Spleen (tissue), 11 donors: Measurements from ENCODE around the gene PAMR1. TPM values are rescaled to one million over a fixed set of nuclear protein-coding genes. Genes with fewer than 3 reads are reported as not detected.

ENCODE experiments used
- DNase-seq: peaks from one replicate; pipeline ENCODE4 v3.0.0-alpha.2; 2020
- H3K27ac ChIP-seq, 8 donors: fragments of 200-600 bp; sonication (generic) in 7 of 8; 1 replicate in 4 of 8; 2 replicates in 4 of 8; pipeline versions ENCODE4 v1.5.0 to v1.8.0; 2016 to 2021; ENCODE audit warnings: inconsistent platforms in 4 of 8, mild to moderate bottlenecking in 4 of 8, moderate library complexity in 1 of 8
- H3K27me3 ChIP-seq, 7 donors: fragments of 200-600 bp; sonication (generic) in 6 of 7; replicated peaks in 1 of 7; 1 replicate in 4 of 7; 2 replicates in 3 of 7; pipeline versions ENCODE4 v1.5.0 to v1.8.0; 2016 to 2021; ENCODE audit warnings: inconsistent platforms in 3 of 7, mild to moderate bottlenecking in 1 of 7
- H3K36me3 ChIP-seq, 6 donors: fragments of 200-600 bp; sonication (generic) in 5 of 6; 1 replicate in 4 of 6; 2 replicates in 2 of 6; pipeline versions ENCODE4 v1.5.0 to v1.8.0; 2016 to 2021; ENCODE audit warnings: inconsistent platforms in 2 of 6
- H3K4me1 ChIP-seq, 6 donors: fragments of 200-600 bp; sonication (generic) in 5 of 6; 1 replicate in 3 of 6; 2 replicates in 3 of 6; pipeline versions ENCODE4 v1.5.0 to v1.8.0; 2016 to 2021; ENCODE audit warnings: inconsistent platforms in 3 of 6
- H3K4me3 ChIP-seq, 8 donors: fragments of 200-600 bp; sonication (generic) in 7 of 8; 1 replicate in 4 of 8; 2 replicates in 4 of 8; pipeline versions ENCODE4 v1.5.0 to v1.8.0; 2016 to 2021; ENCODE audit warnings: inconsistent platforms in 4 of 8, mild to moderate bottlenecking in 4 of 8, moderate library complexity in 2 of 8
- H3K9me3 ChIP-seq, 8 donors: fragments of 200-600 bp; sonication (generic) in 7 of 8; 1 replicate in 4 of 8; 2 replicates in 4 of 8; pipeline versions ENCODE4 v1.5.0 to v1.8.0; 2016 to 2021; ENCODE audit warnings: inconsistent platforms in 4 of 8
- POLR2A ChIP-seq, 3 donors: fragments of 450-650 bp; IDR thresholded peaks; one replicate each; pipeline ENCODE4 v1.5.1; 2017; ENCODE audit warnings: antibody characterized with exemption in 3 of 3, mild to moderate bottlenecking in 1 of 3
- POLR2AphosphoS5 ChIP-seq, 3 donors: sonication (generic); formaldehyde crosslinking; IDR thresholded peaks; one replicate each; pipeline ENCODE4 v1.5.1; 2017; ENCODE audit warnings: antibody characterized with exemption in 3 of 3
- WGBS, 5 donors: extraction: QIAGEN DNeasy Blood & Tissue Kit in 3 of 5; methylation state at CpG; one replicate each; pipeline versions ENCODE4 v1.1.5 to v1.1.7; 2013 to 2018; 5-methylcytosine and 5-hydroxymethylcytosine counted together
- intact Hi-C: fragments of 100-400 bp; cut with DNase I; formaldehyde crosslinking; loops from one replicate; pipeline ENCODE4 v1.15.0; 2023; ENCODE audit warnings: low total_unique reads
- polyA plus RNA-seq, 3 donors: library from polyadenylated mRNA; stranded (reverse); fragments of 200-250 nt; gene quantifications; one replicate each; pipeline ENCODE4 v1.2.1, GENCODE V29; 2013
- total RNA-seq, 7 donors: library from RNA; depleted of rRNA in 3 of 7; stranded (reverse); fragments of >200 nt in 3 of 7; fragmentation: NEBNext Ultra II Directional in 4 of 7; extraction: Animal tissue kit (Norgen Biotek cat#: 25700) in 4 of 7; gene quantifications; one replicate each; pipeline versions ENCODE4 v1.1.0 to v1.2.1, GENCODE V29; 2016 to 2021
- TF ChIP-seq, protein P1 (sequence below), 11 experiments: fragments of 200-600 bp in 7 of 11; fragments of 450-650 bp in 4 of 11; sonication (generic) in 4 of 11; IDR thresholded peaks in 8 of 11; conservative IDR thresholded peaks in 3 of 11; 1 replicate in 7 of 11; 2 replicates in 4 of 11; pipeline versions ENCODE4 v1.4.0 to v1.8.0; 2016 to 2021; ENCODE audit warnings: antibody characterized with exemption in 11 of 11, inconsistent platforms in 4 of 11, mild to moderate bottlenecking in 1 of 11
- donor health status: healthy with polysubstance abuse.
- donor health status: DM: no; HTN: no; CAD: no; lungs with moderate emphysema.
- donor health status: DM: no; HTN: no; CAD: no.
- donor health status: Bipolar disorder and iron deficiency.
- donor health status: healthy.
- donor health status: DM: no; HTN: no; CAD: no.
- donor health status: DM: yes; HTN: yes; CAD: no.

PAMR1 gene
- total and polyA plus RNA-seq, 10 donors = 1.3 to 23.6 (median 5.1) TPM

DNA sequence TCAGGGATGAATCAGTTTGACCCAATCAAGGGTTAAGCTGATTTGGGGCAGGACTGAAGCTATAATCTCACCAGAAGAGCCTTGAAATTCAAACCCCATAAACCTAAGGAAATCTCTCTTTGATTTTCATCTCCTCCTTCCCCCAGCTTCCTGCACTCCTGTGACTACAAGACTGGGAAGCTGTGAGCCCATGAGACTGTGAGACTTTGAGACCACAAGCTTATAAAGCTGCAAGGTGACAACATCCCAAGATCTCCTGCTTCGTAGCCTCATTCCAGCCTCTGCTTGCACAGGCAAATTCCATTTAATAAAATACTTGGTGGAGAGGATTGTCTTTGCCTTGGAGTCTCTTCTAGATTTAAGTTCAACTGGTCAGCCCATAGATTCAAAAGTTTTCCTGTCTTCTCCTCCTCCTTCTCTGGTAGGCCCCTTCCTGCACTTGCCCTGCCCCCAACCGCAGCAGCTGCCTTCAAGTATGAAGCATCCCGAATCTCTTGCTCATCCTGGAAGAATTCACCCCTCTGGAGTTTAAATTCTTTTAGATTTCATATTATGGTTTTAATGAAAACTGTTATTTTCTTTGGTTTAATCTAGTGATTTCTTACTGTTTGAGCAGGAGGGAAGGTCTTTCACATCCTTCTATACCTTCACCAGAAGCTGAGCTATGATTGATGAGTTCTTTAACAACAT, 42.1 kb downstream of the PAMR1 start:
- H3K9me3 ChIP-seq = peaks cover 0 to 30% (median 19%) of the 10 kb centered on the region in 8 donors
- H3K4me3 ChIP-seq = no peak overlapping the region
- intact Hi-C loops = loop anchor here (10.0 kb wide), 2 partner anchors 488 to 782 kb away; no protein-coding TSS in a partner anchor
- H3K36me3 ChIP-seq = no peaks in the 10 kb centered on the region
- TF ChIP-seq, protein P1, sequence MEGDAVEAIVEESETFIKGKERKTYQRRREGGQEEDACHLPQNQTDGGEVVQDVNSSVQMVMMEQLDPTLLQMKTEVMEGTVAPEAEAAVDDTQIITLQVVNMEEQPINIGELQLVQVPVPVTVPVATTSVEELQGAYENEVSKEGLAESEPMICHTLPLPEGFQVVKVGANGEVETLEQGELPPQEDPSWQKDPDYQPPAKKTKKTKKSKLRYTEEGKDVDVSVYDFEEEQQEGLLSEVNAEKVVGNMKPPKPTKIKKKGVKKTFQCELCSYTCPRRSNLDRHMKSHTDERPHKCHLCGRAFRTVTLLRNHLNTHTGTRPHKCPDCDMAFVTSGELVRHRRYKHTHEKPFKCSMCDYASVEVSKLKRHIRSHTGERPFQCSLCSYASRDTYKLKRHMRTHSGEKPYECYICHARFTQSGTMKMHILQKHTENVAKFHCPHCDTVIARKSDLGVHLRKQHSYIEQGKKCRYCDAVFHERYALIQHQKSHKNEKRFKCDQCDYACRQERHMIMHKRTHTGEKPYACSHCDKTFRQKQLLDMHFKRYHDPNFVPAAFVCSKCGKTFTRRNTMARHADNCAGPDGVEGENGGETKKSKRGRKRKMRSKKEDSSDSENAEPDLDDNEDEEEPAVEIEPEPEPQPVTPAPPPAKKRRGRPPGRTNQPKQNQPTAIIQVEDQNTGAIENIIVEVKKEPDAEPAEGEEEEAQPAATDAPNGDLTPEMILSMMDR (IDR thresholded peaks at IDR 0.05 in 8 of 11, conservative IDR thresholded peaks at IDR 0.05 in 3 of 11) = no peak
- TF ChIP-seq POLR2AphosphoS5 (IDR thresholded peaks at IDR 0.05) (no peak), POLR2A (IDR thresholded peaks at IDR 0.05) (no peak)
- peaks cover 0 to 5% (median 0%) of the 10 kb centered on the region in 6 donors for H3K4me1 ChIP-seq
- 86 to 96% (median 90%) methylated on average over 3 of the region's 3 CpGs for WGBS, 5 donors
- H3K27me3 ChIP-seq = peaks cover 0 to 53% (median 0%) of the 10 kb centered on the region in 7 donors
- DNase-seq = no peak
- no peak overlapping the region for H3K27ac ChIP-seq

DNA sequence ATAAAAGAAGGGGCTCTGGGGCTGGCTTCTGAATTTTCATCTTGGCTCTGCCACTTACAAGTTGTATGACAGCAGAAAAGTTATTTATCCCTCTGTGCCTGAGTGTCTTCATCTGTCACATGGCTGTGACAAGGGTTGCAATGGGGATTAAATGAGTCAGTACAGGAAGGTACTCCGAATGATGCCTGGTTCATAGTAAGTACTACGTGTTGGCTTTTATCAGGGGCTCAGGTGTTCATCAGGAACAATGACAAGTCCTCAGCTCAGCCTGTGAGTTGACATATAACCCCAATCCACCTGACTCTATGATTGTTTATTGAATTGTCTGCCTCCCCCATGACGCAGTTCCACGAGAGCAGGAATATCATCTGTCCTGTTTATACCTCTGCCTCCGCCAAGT, 45.7 kb downstream of the PAMR1 start:
- no peak for DNase-seq
- WGBS, 5 donors = 86 to 95% (median 94%) methylated on average over 5 of the region's 5 CpGs
- H3K4me3 ChIP-seq = no peak overlapping the region
- intact Hi-C loops = loop anchor here (10.0 kb wide), 2 partner anchors 485 to 785 kb away; no protein-coding TSS in a partner anchor
- H3K27me3 ChIP-seq = peaks cover 0 to 29% (median 0%) of the 10 kb centered on the region in 7 donors
- H3K36me3 ChIP-seq = no peaks in the 10 kb centered on the region
- H3K27ac ChIP-seq = no peak overlapping the region
- peaks cover 0 to 30% (median 19%) of the 10 kb centered on the region in 8 donors for H3K9me3 ChIP-seq
- TF ChIP-seq POLR2AphosphoS5 (IDR thresholded peaks at IDR 0.05) (no peak), POLR2A (IDR thresholded peaks at IDR 0.05) (no peak)
- TF ChIP-seq, protein P1 (IDR thresholded peaks at IDR 0.05 in 8 of 11, conservative IDR thresholded peaks at IDR 0.05 in 3 of 11) = no peak
- no peaks in the 10 kb centered on the region for H3K4me1 ChIP-seq

DNA sequence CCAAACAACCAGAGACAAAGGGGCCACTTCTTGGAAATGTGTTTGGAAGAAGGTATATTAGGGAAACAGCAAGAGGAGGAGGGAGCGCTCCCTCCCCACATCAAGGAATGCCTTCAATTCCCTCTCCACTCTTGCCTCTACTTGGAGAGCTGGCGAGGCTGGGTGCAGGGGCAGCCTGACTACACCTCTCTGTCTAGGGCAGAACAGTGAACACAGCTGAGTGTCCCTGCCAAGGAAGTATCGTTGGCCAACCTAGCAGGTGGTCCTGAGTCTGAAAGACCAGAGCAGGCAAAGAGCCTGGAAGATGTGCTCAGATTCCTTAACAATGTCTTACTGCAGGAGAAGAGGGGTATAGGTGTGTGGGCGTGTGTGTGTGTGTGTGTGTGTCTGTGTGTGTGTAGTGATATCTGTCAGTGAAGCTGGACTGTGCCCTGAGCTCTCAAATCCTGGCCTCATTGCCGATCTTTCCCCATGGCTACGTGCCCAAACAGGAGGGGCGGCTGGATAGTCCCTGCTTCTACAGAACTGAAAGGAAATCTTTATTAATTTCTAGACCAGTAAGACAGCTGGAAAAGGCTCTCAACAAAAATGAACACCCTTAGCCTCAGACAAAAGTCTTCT, 46.8 kb downstream of the PAMR1 start:
- TF ChIP-seq, protein P1 (IDR thresholded peaks at IDR 0.05 in 8 of 11, conservative IDR thresholded peaks at IDR 0.05 in 3 of 11) = no peak
- TF ChIP-seq POLR2AphosphoS5 (IDR thresholded peaks at IDR 0.05) = no peak
- TF ChIP-seq POLR2A (IDR thresholded peaks at IDR 0.05) = no peak
- Histone ChIP-seq H3K27ac (no peak overlapping the region), H3K27me3 (peaks cover 0 to 18% (median 0%) of the 10 kb centered on the region in 7 donors), H3K4me3 (no peak overlapping the region), H3K9me3 (peaks cover 0 to 30% (median 19%) of the 10 kb centered on the region in 8 donors), H3K36me3 (no peaks in the 10 kb centered on the region), H3K4me1 (no peaks in the 10 kb centered on the region)
- 70 to 87% (median 73%) methylated on average over 7 of the region's 7 CpGs for WGBS, 5 donors
- no peak for DNase-seq
- intact Hi-C loops = no loop called here

DNA sequence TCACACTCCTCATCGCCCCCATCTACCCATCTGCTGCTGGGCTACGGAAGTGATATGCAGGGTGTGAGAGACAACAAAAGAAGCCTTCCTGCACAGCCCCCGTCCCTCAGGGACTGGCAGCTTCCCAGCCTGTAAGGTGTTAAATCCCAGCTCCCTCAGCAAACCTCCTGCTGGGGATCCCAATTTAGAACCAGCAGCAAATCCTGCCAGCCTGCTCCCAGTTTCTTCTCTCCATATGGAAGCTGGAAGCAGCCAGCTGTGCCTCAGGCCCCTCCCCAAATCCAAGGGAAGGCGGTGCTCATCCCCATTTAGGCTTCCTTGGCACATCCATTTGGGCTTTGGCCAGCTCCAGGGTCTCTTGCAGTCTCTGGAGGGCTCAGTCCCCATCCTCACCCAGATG, 47.5 kb downstream of the PAMR1 start:
- H3K4me1 ChIP-seq = no peaks in the 10 kb centered on the region
- H3K27me3 ChIP-seq = peaks cover 0 to 18% (median 0%) of the 10 kb centered on the region in 7 donors
- H3K27ac ChIP-seq = no peak overlapping the region
- H3K36me3 ChIP-seq = no peaks in the 10 kb centered on the region
- intact Hi-C loops = no loop called here
- no peak for DNase-seq
- peaks cover 0 to 24% (median 12%) of the 10 kb centered on the region in 8 donors for H3K9me3 ChIP-seq
- WGBS, 5 donors = 49 to 53% (median 50%) methylated on average over 4 of the region's 4 CpGs
- no peak overlapping the region for H3K4me3 ChIP-seq
- no peak for TF ChIP-seq POLR2AphosphoS5 (IDR thresholded peaks at IDR 0.05)
- no peak for TF ChIP-seq POLR2A (IDR thresholded peaks at IDR 0.05)
- TF ChIP-seq, protein P1 (IDR thresholded peaks at IDR 0.05 in 8 of 11, conservative IDR thresholded peaks at IDR 0.05 in 3 of 11) = no peak
